ENCODE results near the gene GPR62.
A peak's percentile ranks its signal among the peaks of the same experiment; 100 is the strongest.
"Not testable (repeated sequence)": the region's sequence is repeated elsewhere in the genome, so short reads cannot be mapped to it uniquely, and the experiment has no call there.

The GPR62 gene

DNA sequence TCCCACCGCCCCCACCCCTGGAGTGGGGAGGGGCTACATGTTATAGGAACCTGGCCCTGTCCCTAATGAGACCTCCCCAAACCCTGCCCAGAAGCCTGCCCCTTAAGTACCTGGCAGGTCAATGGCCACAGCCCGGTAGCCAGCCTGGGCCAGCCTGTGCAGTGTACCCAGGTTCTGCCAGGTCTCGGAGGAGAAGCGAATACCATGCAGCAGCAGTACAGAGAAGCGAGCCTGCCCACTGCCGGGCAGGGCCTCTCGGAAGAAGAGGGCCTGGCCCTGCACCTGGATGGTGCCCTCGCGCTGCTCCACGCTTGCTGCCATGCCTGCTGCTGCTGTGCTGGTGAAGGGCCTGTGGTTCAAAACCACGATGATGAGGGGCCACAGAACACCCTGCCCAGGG is 16.2 kb downstream of the GPR62 start:
- DNase-seq, result no peak

DNA sequence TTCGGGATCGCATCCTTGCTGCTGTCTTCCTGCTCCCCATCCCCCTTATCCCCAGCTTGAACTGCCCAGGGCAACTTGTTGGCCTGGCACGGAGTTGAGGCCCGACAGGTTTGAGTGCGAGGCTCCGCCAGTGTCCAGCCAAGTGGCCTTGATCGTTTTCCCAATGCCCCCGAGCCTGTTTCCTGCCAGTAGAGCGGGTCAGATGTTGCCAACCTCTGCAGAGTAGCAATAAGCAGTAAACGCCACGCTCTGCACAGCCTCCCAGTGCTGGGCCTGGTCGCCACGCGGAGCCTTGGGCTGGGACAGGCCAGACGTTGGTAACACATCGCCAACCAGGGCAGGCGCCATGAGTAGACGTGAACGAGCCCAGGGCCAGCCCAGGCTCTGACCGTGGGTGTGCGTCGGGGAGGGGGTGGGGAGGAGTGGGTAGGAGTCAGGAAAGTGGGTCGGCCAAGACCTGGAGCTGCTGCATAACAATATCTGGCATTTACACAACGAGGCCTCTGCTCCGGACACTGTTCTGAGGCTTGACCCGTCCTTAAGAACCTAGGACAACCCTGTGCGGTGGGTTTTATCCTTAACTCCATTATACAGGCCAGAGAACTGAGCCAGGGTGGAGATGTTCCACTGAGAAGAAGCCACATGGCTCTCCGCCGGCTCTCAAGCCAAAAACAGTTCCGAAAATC is 19.2 kb downstream of the GPR62 start:
- DNase-seq, result no peak

DNA sequence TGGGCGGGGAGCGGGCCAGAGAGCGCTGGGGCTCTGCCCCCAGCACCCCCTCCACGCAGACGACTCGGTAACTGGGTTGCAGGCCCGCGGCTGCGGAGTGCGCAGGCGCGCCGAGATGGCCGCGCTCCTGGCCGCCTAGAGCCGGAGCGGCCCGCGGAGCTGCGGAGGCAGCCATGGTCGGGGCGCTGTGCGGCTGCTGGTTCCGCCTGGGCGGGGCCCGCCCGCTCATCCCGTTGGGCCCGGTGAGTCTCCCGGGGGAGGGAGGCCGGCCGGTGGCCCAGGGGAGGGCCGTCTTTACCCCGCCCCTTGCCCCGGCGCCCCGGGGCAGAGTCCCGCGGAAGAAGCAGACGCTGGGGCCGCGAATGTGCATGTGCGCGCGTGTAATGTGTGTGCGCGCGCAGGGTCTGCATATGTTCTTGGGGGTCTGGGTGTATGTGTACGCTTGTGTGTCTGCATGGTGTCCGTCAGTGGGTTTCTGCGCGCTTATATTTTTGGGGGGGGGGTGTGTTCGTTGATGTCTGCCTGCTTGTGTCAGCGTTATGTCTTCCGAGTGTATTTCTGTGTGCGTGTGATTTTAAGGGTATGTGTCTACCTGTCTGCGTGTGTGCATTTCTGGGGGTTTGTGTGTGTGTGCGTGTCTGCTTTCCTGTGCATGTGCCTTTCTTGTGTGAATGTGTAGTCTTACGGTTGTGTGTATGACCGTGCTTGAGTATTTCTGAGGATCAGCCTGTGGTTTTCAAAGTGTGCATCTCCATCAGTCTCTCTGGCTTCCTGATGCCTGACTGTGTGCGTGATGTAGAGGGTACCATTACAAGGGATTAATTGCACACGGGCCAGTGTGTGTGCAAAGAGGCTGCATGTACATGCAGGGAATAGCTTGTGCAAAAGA is 20.0 kb downstream of the GPR62 start, which contains the start of gene ABHD14A:
TSS of gene ABHD14A (plus strand) at position 102 of the 889 bp plus-strand sequence. CDS start at position 174, 72 bp downstream.
- DNase-seq, result peak; percentile 81

DNA sequence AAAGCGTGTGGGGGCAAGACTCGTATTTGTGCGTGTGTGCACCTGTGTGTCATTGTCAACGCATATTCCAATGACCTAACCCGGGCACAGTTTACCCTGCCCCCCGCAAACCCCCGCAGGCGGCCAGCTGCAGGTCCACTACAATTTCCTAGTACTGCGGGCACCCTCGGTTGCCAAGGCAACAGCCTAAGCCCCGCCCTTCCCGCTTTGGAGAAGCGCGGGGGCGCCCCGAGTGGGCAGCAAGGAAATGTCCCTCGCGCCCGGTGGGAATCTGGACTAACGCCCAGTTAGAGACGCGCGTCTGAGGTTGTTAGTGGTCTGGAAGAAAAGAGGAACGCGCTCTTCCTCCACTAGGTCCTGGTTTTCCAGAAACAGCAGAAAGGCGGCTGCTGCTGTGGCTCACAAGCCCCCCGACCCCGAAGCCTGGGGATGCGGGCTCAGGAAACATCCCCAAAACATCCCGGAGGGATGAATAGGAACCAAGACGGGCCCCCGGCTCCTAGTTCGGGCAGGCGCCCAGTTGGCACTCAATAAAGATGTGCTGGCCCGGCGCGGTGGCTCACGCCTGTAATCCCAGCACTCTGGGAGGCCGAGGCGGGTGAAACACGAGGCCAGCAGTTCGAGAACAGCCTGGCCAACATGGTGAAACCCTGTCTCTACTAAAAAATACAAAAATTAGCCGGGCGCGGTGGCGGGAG is 20.8 kb downstream of the GPR62 start:
- peak; percentile 78 for DNase-seq

DNA sequence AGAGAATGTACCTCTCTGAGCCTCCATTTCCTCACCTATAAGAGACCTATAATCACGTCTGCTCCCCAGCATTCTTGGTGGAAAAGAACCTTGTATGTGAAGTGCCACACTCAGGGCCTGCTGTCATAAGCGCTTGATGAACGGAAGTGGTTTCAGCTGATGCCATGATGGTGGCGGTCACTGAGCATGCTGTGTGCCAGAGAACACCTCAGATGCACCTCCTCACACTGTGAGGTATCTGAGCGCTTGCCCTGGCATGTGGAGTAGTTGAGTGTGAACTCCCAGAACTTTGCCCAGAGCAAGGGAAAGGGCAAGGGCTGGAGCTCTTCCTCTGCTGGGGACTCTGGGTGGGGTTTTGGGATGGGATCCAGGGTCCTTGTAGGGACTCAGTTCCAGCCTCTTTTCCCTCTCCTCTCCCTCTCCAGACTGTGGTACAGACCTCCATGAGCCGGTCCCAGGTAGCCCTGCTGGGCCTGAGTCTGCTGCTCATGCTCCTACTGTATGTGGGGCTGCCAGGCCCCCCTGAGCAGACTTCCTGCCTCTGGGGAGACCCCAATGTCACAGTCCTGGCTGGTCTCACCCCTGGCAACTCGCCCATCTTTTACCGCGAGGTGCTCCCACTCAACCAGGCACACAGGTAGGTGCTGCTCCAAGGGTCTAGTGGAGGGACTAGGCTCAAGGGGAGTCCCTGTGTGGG is 22.4 kb downstream of the GPR62 start:
- no peak for DNase-seq

GRCh38 chr3:51978143-51978502 is 22.9 kb downstream of the GPR62 start:
- no peak for DNase-seq

DNA sequence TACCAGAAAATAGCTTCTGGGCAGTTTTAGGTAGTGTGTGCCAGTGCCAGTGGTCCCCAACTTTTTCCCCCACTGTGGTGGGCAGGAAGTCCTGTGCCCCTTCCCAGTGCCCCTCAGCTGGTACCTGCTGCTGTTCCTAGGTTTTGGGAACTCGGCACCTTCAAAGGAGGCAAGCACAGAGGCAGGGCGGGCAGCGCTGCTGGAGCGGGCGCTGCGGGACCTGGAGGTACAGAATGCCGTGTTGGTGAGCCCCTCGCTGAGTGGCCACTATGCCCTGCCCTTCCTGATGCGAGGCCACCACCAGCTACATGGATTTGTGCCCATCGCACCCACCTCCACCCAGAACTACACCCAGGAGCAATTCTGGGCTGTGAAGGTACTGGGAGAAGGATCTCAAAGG is 25.1 kb downstream of the GPR62 start:
- DNase-seq, result no peak

- DNase-seq, result no peak
These were observed 27.2 kb downstream of the GPR62 start for GRCh38 chr3:51982352-51982837.

DNA sequence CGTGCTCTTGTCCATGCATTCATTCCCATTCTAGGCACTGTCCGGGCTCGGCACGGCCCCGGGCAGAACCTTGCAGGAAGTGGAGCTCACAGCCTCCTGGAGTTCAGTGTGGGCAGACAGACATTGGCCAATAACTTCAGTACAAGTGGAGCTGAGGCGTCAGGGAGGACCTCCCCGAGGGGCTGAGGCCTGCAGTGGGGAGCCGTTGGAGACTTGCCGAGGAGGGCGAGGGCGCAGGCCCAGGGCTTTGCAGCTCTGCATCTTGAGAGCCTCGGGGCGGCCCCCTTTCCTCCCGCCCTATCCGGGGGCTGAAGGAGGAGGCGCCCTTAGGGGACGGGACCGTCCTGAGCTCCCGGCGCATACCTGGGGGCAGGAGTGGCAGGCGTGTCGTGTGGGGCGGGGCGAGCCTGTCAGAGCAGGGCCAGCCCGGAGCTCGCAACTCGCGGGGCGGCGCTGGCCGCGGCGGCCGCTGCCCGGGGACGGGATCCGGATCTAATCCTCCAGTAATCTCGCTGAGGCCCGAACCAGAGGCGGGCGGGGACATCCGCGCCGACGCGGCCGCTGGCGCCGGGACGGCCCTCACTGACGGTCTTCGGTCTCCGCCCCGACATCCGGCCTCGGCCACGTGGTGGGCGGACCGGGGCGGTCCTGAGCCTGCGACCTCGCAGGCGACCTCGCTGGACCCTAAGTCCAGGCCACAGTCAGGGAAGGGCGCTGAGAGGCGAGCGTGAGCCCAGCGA is 27.8 kb downstream of the GPR62 start, which contains the start of gene ACY1:
TSS of gene ACY1 (plus strand) at position 698 of the 740 bp plus-strand sequence. CDS start 530 bp downstream, outside the sequence.
- DNase-seq, result peak; percentile 89

GRCh38 chr3:51983578-51984268 is 28.5 kb downstream of the GPR62 start:
- no peak for DNase-seq

DNA sequence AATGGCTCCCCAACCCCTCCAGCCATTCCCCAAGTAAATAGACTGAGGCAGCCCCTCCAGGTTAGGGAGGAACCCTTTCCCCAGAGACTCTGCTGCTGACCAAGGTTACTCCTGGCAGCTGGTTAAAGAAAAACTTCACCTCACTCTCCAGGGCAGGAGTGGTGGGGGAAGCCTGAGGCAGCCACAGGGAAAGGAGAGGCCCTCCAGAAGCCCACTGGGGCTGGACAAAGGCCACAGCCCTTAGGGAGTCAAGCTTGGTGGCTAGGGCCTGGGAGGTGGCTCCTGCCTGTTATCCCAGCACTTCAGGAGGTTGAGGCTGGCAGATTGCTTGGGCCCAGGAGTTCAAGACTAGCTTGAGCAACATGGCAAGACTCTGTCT is 29.1 kb downstream of the GPR62 start:
- no peak for DNase-seq

DNA sequence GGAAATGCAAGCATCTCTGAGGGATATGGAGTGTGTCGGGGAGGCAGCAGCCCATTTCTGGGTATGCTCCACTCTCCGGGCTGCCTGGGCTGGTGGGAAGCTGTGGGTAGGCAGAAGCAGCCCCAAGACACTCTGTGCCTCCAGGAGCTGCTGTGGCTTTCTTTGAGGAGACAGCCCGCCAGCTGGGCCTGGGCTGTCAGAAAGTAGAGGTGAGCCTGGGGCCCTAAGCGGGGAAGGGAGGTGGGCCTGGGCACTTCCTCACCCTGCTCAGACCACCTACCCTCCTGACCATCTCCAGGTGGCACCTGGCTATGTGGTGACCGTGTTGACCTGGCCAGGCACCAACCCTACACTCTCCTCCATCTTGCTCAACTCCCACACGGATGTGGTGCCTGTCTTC is 29.9 kb downstream of the GPR62 start:
- DNase-seq, result no peak

- no peak for DNase-seq
These were observed 31.1 kb downstream of the GPR62 start for GRCh38 chr3:51986010-51986947.

- no peak for DNase-seq
These were observed 32.4 kb downstream of the GPR62 start for GRCh38 chr3:51987568-51987967.

DNA sequence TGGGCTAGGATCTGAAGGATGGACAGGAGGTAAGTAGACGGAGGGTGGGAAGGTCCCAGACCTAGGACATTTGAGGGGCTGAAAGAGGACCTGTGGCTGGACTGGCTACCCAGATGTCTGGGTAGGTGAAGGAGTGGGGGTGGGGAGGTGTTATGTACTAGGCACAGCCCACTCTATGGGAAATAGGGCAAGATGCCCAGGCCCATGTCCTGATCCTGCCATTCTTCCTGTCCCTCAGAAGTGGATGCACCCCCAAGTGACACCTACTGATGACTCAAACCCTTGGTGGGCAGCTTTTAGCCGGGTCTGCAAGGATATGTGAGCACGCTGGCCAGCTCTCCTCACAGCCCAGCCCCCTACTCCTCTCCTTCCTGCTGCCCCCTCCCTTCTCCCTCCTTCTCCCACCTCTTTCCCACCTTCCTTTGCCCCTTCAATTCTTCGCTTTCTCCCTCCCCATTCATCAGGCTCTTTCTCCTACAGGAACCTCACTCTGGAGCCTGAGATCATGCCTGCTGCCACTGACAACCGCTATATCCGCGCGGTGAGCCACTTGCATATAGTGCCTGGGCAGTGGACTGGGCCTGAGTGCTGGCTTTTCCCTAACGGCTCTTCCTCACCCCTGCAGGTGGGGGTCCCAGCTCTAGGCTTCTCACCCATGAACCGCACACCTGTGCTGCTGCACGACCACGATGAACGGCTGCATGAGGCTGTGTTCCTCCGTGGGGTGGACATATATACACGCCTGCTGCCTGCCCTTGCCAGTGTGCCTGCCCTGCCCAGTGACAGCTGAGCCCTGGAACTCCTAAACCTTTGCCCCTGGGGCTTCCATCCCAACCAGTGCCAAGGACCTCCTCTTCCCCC is 33.3 kb downstream of the GPR62 start:
- DNase-seq, result no peak

DNA sequence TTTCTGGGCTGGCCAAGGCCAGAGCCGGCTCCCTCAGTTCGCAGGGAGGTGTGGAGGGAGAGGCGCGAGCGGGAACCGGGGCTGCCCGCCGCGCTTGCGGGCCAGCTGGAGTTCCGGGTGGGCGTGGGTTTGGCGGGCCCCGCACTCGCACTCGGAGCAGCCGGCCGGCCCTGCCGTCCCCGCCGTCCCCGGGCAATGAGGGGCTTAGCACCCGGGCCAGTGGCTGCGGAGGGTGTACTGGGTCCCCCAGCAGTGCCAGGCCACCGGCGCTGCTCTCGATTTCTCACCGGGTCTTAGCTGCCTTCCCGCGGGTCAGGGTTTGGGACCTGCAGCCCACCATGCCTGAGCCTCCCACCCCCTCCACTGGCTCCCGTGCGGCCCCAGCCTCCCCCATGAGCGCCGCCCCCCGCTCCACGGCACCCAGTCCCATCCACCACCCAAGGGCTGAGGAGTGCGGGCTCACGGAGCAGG is 35.4 kb downstream of the GPR62 start:
- DNase-seq, result not testable (repeated sequence)

DNA sequence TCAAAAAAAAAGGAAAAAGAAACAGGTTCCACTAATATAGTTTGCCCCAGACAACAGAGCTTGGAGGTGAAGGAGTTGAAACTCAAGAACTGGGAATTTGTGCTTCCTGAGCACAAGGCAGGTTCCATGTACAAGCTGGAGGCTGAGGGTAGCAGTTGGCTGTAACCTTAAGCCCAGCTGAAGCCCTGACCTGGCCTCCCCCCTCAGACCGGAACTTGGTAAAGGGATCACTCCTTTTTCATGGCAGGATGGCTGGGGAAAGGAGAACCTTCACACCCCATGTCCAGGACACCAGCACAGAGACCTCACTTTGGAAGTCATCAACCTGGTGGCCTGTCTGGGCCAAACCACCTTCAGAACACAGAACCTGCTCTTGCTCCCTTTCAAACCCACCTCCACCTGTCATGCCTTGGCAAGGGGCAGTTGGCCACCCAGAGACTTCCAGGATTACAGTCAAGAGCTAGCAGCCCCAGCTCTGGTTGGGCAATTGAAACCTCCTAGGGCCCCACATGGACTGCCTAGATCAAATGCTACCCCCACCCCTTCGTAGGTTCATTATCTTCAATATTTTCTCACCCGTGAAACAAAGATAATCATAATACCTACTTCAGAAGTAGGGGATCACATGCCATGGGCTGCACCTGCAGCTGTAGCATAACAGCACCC is 37.0 kb downstream of the GPR62 start:
- no peak for DNase-seq

DNA sequence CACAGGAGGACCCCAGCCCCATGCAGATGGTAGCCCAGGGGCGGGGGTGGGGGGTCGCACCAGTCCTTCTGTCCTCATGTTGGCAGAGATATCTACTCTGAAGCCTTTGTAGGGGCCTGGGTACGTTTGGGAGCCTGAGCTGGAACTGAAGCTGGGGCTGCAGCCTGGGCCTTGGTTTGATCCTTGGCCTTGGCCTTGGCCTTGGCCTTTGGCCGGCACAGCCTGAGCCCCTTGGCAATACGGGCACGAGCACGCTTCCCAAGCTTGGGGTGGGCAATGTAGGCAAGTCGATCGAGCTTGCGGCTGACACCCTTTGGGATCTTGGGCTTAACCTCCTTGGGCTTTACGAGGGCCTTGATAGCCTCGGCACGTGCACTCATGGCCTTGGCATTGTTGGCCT is 38.5 kb downstream of the GPR62 start:
- not testable (repeated sequence) for DNase-seq
